Stimulated activated CD8-positive, alpha-beta memory T cell treated with anti-CD3 and anti-CD28 coated beads, Interleukin-7, amount 100 ng/mL, for 4 hours (primary cell): ENCODE results near the gene FOXRED2.
"Not testable (repeated sequence)": the region's sequence is repeated elsewhere in the genome, so short reads cannot be mapped to it uniquely, and the experiment has no call there.

Experiments
- DNase-seq, 2 donors: peaks; one replicate each; pipeline ENCODE4 v3.0.0-alpha.2; 2020; ENCODE audit warnings: low read depth in 2 of 2

The FOXRED2 gene

DNA sequence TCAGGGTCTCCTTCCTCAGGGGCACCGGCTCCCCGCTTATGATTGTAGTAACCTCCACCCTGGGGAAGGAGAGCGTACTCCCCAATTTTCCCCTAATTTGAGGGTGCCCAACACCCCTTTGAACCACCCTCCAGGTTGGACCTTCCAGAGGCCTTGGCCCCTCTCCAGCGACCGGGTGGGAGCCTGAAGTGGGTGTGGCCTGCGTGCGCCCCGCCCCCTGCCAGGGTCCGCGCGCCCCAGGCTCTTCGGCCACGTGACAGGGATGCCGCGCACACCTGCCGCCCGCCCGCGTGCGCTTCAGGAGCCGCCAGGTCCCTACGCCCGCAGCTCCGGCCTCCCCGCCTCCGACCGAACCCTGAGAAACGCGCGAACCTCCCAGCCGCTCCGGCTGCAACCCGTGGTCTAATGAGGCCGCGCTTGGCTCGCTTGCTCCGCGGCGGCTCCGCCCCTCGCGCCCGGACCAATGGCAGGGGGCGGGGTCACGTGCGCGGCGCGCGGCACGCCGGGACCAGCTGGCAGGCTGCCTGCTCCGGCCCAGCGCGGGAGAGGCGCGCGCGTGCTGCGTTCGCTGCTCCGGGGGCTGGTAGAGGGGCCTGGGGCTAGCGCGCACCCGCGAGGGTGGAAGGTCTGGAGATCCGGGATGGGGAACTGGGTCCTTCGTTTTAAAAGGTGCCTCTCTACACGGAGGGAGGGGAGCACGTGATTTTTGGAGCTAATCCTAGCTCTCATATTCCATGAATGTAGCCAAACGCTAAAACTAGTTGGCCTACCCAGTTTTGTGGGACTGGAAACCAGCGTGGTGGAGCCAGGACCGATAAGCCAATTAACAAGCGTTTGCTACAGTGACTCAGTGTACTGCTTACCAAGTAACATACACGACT is at the start of gene FOXRED2:
FOXRED2 (minus strand) TSS at position 404 of the 881 bp plus-strand sequence. CDS start 618 bp downstream, outside the sequence.
- peak; percentile 60 to 84 for DNase-seq

DNA sequence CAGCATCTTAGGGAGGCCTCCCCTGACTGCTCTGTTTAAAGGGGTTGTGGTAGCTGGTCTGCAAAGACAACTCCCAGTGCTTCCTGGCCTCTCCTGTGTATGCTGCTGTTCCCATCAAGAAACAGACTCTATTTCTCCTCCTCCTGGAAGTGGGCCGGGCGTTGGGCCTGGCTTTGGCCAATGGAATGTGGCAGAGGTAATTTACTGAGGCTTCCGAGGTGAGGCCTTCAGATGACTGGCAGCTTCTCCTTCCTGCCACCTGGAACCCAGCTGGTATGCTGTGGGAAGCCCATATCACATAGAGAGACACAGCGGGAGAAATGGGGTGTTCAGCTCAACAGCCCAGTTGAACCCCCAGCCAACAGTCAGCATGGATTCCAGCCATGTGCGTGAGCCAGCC is 47.3 kb upstream of the FOXRED2 start:
- no peak for DNase-seq

DNA sequence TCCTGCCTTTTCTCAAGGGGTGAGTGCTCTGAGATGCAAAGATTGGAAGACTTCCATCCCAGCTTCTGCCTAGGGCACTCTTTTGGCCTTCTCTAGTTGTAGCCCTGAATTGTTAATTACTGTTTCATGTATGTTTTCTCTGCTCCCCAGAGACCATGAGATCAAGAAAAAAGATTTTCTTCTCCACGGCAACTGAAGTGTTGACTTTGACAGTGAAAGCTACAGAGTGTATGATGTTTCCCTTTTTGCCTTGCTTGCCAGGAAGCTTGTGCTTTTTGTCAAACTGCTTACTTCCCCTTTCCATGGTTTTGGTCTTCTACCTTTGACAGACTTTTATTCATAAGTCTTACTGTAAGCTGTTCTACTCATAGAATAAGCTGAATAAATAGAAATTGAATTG is 45.4 kb upstream of the FOXRED2 start:
- no peak for DNase-seq

DNA sequence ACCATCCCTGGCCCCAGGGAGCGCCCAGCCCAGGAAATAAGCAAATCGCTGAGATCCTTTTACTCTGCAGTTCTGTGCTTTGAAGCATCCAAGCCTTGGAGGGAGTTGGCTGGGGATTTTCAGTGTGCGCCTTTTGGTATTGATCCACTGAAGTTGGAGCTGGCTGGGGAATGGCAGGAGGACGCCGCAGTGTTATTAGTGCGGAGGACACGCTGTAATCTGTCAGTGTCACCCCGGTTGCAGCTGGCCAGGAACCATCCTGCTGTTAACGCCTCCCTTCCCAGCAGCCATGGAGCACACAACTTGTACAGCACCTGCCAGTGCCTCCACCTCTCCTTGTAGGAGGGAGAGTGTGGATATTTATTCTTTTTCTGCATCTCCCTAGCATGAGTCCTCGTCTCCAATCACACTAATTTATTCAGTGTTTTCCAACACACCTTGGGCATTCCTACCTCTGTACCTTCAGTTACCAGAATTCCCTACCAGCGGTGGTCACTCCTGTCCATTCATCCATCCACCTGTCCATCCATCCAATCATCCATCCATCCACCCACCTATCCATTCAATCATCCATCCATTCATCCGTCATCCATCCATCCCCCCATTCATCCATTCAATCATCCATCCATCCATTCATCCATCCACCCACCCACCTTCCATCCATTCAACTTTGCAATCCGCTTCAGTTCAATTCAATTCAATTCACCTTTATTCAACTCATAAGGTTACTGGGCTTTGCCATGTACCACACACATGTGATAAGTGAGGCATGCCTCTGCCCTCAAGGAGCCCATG is 44.1 kb upstream of the FOXRED2 start:
- no peak for DNase-seq

DNA sequence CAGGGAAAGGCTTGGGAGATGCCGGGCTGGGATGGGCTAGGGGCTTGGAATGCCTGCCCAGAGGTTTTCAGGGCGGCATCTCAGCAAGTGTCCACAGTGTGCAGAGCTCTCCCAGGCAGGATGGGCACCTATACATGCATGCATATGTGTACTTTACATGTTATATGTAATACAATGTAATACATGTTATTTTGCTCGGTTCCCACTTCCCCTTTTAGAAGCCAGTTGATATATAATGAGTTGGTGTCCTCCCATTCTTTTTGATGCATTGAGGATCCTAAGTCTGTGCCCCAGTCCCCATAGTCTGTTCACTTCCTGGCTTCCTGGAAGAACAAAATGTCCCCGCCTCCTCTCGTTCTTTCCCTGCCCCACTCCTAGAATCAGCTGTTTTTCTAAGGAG is 42.2 kb upstream of the FOXRED2 start:
- no peak for DNase-seq

DNA sequence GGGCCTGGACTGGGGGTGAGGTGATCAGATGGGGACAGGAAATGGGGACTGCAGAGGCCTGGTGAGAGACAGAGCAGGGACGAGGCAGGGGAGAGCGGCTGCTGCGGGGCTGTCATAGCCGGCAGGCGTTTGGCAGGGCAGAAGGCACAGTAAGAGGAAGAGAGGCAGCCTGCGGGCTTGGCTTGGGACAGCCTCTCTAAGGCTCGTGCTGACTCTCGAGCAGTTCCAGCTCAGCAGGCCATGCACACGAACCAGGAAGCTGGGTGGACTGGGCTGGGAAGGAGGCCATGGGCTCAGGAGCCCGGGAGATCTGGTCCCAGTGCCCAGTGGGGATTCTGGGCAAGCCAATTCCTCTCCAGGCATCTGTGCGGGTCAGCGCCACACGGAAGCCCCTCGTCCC is 41.8 kb upstream of the FOXRED2 start:
- DNase-seq: no peak

DNA sequence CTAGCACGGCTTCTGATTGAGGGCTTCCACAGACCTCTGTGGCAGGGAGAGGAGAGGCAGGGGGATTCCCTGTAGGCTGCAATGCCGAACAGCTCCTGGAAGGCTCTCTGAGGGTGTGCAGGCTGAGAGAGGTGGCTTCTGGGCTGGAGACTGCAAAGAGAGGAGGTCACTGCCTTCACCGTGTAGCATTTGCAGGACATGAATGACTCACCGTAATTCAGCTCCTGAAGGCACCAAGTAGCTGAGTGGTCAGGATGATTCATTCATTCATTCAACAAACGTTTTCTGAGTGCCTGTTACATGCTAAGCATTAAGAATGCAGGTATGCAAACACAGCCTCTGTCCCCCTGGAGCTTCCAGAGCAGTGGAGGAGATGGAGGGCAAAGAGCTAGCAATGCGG is 40.1 kb upstream of the FOXRED2 start:
- no peak for DNase-seq

DNA sequence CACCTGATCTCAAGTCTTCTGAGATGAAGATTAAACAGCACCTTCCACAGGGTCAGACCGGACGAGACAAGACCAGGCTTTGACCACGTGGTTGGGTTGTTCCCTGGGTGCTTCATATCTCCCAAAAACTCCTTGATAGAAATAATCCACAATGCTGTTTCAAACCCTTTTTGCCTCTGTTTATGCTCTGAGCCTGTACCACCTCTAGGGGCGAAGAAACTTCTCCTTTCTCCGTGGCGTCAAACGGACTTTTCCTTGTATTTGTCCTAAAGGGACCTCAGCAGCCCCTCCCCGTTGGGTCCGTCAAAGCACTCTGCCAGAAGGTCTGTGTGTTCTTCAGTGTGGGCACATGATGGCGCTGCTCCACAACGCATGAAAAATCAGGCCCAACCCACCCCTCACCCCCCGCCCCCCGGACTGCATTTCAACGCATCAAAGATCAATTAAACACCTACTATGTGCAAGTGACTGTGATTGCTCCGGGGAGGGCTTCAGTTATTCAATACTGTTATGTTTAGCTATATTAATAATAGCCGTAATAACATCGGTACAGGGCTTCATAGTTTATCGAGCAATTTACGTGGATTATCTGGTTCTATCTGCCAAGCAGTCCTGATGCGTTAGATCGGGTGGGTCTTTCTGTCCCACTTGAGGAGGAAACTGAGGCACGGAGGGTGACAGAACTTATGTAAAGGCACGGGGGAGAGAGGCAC is 39.4 kb upstream of the FOXRED2 start:
- no peak for DNase-seq

DNA sequence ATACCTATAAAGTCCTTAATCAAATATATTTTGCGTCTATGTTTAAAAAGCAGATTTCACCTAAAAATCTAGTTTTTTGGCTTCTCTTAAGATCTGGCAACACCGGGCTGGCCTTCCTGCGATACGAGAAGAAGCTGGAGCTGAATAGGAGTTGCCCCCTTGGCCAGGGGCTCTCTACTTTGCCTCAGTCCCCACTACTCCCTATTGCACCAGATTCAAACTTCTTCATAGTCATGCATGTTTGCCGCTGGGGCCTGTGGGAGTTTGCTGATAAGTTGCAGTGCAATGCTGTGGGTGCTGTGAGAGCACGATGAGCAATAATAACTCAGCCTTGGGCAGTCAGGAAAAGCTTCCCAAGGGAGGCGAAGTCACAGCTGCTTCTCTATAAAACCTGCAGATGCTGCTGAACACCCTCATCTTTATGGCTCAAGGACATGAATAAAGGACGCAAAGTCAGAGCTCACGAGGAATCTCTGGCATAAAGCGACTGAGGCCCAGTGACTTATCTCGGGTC is 37.3 kb upstream of the FOXRED2 start:
- DNase-seq: no peak

DNA sequence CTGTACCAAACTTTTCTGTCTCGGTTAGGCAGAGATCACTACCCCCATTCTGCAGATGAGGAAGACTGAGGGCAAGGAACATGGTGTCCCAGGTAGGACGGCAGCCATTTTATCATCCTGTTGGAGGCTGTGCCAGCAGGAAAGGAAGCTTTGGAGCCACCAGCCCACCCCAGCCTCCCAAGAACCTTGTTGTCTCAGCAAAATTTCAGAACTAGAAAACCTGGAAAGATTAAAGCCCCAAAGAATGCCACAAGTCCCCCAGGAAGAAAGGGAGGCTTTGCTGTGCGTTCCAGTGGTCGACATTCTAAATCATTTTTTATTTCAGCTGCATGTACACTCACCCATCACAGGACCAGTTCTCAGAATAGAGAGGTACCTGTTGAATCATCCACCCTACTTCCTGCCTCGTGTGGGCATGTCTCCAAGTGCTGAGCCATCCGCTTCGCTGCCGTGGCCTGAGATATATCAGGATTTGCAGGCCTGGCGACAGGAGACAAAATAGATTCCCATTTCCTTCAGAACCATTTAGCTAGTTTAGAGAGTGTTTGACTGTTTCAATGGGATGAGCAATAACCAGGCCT is 35.1 kb upstream of the FOXRED2 start:
- peak; percentile 14 to 17 for DNase-seq

DNA sequence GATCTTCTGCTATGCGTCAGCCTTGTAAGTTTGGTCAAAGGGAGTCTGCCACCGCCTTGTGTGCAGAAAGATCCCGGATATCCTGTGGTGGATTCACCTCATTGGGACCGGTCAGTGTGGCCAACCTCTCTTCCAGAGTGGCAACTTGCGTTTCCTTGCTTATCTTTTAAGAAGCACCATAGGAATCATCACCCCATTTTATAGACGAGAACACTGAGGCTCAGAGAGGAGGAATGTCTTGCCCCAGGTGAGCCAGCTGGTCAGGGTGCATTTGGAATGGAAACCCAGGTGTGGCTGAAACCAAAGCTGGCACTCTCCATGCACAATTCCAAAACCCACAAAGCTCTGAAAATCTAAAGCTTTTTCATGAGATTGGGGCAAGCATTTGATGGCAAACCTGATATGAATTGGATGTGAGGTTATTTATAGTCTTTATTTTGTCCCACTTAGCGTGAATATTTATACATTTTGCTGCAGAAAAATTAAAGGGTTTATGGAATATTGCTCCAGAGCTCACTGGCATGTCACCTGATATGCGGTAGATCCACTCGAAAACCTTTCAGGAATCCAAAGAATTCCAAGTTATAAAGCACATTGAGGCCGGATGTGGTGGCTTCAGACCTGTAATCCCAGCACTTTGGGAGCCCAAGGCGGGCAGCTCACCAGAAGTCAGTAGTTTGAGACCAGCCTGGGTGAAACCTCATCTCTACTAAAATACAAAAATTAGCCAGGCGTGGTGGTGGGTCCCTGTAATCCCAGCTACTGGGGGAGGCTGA is 34.2 kb upstream of the FOXRED2 start:
- DNase-seq: no peak

DNA sequence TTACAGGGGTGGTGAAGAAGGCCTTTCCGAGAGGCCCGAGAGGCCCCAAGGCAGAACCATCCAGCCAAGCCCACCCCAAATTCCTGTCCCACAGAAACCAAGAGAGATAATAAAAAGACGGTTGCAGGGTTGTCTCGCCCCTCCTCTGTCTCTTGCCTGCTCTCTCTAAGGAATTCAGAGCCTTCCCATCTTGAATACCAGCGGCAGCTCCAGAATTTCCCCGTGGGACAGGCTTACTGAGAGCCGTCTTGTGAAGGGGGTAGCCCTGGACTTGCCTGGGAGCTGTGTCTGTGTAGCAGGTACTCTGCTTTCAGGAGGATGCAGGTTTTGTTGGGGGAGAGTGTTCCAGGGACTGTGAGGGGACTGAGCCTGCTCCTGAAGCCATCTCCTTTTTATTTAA is 31.7 kb upstream of the FOXRED2 start:
- DNase-seq: no peak

DNA sequence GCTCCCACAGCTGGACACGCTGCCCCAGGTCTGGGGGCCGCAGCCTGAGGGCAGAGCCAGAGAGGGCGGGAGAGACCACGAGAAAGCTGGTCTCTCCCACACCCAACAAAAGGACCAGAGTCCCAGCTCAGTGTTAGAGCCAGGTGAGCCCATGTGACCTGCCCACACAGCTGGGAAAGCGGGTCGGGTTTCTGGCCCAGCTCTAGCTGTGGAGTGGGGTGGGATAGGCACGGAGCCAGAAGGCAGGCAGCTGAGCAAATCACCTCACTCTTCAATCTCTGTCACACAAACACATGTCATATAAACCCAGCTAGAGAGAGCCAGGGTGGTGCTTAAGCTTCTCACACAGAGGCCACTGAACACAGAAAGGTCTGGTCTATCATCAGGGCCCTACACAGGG is 29.9 kb upstream of the FOXRED2 start:
- no peak for DNase-seq

DNA sequence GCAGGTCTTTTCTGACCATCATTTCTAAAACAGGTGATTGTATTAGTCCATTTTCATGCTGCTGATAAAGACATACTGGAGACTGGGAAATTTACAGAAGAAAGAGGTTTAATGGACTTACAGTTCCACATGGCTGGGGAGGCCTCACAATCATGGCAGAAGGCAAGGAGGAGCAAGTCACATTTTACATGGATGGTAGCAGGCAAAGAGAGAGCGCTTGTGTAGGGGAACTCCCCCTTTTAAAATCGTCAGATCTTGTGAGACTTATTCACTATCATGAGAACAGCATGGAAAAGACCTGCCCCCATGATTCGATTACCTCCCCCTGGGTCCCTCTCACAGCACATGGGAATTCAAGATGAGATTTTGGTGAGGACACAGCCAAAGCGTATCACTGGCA is 26.5 kb upstream of the FOXRED2 start:
- not testable (repeated sequence) for DNase-seq

DNA sequence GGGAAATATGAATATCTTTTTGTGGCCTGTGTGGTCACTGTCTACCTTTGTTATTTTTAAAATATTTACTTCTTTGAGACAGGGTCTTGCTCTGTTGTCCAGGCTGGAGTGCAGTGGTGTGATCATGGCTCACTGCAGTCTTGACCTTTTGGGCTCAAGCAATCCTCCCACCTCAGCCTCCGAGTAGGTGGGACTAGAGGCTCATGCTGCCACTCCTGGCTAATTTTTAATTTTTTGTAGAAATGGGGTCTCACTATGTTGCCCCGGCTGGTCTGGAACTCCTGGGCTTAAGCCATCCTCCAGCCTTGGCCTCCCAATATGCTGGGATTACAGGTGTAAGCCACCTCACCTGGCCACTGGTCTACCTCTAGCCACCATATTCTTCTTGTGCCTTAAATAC is 25.6 kb upstream of the FOXRED2 start:
- DNase-seq: no peak

DNA sequence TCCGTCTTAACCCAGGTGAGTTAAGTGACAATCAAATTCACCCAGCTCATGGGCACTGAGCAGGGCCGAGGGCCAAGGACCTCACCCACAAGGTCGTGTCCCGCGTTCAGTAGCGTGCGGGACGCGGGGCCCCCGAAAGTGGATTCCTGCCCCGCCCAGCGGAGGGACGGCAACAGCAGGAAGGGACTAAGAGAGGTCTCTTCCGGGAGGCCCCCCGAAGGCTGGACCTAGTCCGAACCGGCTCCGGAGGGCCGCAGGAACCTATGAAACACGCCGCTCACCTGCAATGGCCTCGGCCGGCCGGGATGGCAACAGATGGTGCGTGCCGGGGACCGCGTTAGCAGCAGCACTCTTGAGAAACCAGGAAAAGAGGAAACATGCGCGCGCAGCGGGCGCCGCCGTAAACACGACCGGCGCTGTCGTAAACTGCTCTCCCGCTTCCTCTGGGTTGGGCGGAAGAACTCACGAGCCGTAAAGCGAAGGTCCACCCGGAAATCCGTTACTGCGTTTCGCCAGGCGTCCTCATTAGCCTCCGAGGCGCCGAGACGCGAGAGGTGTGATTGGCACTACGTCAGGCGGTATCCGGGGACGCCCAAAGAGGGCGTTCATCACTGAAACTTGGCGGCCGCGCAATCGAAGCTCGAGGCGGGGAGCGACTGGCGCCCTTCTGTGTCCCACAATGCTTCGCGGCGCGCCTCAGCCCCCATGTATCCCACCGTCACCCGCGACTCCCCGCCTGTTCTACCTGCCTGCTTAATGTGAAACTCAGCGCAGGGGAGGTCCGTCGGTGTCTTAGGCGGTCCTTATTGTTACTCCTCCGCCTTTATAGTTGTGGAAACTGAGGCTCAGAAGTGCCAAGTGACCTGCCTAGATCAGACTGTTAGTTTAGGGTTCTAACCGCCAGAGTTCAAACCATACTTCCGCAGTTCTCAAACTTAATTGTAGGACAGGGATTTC is 22.2 kb upstream of the FOXRED2 start, which contains the start of gene EIF3D:
EIF3D (minus strand) TSS at position 372 of the 957 bp plus-strand sequence. CDS start 3,045 bp downstream, outside the sequence.
- DNase-seq: peak; percentile 98

DNA sequence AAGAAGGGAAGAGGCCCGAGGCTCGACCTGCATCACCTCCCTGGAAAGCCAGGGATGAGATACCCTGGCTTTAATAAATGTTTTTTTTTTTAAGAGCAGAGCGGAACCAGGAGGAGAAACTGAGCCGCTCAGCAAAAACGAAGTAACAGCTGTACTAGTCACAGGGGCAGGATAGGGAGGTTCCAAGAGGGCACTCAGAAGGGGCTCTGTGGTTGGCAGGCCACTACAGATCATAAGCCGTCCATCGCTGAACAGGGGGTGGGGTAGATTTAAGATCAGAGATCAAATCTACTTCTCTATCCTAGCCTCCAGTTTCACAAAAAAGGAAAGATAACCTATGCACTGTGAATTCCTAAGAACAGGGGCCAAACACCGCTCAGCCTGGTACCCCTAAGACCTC is 21.5 kb upstream of the FOXRED2 start:
- no peak for DNase-seq

DNA sequence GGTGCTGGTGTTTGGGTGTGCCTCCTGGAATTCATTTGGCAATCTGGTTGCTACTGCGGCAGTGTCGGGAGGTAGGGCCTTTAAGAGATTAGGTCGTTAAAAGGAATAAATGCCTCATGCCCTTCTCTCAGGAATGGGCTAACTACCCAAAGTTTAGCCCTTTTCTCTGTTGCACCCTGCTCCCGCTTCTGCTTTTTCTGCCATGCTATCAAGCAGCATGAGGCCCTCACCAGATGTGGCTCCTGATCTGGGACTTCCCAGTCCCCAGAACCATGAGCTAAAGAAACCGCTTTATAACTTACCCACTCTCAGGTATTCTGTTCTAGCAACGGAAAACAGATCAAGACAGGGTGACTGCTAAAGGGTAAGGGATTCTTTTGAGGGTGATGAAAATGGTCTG is 15.8 kb upstream of the FOXRED2 start:
- no peak for DNase-seq

DNA sequence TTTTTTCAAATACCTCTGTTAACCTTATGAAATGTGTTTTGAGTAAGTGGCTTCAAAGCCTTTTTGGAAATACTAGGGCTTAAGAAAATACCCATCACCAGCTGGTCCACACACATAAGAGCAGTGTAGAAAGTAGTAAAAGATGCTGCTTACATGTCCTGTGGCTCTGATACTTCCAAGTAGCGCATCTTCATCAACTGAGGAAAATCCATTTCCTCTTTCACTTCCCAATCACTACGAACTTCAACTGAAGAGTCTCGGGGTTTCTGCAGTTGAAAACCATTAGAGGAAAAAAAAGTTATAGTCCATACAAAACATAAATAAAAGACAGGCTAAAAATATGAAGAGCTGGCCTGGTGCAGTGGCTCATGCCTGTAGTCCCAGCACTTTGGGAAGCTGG is 13.6 kb upstream of the FOXRED2 start:
- DNase-seq: no peak

DNA sequence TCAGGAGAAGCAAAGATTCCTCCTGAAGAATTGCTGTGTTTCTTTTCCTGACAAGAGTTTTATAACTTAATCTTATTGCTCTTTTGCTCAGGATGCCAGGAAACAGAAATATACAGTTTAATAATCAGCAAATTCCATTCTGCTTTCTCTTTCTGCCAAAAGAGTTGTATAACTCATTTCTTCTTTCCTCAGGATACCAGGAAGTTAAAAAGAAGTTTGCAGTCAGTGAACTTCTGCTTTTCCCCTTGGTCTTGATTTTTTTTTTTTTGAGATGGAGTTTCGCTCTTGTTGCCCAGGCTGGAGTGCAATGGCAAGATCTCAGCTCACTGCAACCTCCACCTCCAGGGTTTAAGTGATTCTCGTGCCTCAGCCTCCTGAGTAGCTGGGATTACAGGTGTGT is 13.1 kb upstream of the FOXRED2 start:
- DNase-seq: not testable (repeated sequence)
